ENCODE data around the gene MRTFA.

The MRTFA gene

GRCh38 chr22:40451210-40451609 is 185.3 kb downstream of the MRTFA start:
- H3K27ac ChIP-seq, result no peak overlapping the region
- TF ChIP-seq, protein P1, sequence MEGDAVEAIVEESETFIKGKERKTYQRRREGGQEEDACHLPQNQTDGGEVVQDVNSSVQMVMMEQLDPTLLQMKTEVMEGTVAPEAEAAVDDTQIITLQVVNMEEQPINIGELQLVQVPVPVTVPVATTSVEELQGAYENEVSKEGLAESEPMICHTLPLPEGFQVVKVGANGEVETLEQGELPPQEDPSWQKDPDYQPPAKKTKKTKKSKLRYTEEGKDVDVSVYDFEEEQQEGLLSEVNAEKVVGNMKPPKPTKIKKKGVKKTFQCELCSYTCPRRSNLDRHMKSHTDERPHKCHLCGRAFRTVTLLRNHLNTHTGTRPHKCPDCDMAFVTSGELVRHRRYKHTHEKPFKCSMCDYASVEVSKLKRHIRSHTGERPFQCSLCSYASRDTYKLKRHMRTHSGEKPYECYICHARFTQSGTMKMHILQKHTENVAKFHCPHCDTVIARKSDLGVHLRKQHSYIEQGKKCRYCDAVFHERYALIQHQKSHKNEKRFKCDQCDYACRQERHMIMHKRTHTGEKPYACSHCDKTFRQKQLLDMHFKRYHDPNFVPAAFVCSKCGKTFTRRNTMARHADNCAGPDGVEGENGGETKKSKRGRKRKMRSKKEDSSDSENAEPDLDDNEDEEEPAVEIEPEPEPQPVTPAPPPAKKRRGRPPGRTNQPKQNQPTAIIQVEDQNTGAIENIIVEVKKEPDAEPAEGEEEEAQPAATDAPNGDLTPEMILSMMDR (IDR thresholded peaks at IDR 0.05), result no peak
- no peak for TF ChIP-seq ZFX (IDR thresholded peaks at IDR 0.05; ENCODE audit: borderline replicate concordance)

DNA sequence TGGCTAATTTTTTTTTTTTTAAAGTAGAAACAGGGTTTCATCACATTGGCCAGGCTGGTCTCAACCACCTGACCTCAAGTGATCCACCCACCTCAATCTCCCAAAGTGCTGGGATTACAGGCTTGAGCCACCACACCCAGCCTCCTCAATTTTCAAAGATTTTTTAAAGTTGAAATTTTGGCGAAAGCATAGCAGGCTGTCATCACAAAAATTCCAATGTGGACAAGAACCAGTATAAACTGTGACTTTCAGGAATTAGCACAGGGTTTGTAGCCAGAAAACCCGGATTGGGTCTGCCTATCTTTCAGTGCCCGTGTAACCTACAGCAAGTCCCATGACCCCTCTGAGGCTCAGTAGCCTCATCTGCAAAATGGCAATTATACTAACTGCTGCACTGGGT is 185.9 kb downstream of the MRTFA start:
- TF ChIP-seq, protein P1 (IDR thresholded peaks at IDR 0.05), result no peak
- no peak overlapping the region for H3K27ac ChIP-seq

DNA sequence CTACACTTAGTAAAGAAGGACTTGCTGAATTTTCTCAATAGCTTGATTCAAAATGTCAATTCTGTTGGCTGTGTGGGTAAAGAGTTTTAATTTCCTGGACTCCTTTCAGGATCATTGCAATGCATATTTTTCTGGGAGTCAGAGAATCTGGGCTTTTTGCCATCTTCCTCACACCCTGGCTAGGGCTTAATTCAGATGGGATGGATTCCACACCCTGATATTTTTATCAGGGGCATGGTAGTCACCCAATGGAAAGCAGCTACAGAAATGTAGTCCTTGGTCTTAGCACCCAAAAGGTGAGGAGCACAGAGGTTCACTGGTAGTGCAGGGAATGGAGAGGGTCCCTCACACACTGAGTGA is 186.9 kb downstream of the MRTFA start:
- no peak for TF ChIP-seq ZFX (IDR thresholded peaks at IDR 0.05; ENCODE audit: borderline replicate concordance)
- TF ChIP-seq, protein P1 (IDR thresholded peaks at IDR 0.05), result no peak
- no peak overlapping the region for H3K27ac ChIP-seq

GRCh38 chr22:40446203-40446602 is 190.3 kb downstream of the MRTFA start:
- no peak for TF ChIP-seq ZFX (IDR thresholded peaks at IDR 0.05; ENCODE audit: borderline replicate concordance)
- TF ChIP-seq, protein P1 (IDR thresholded peaks at IDR 0.05), result no peak
- no peak overlapping the region for H3K27ac ChIP-seq

- TF ChIP-seq, protein P1 (IDR thresholded peaks at IDR 0.05), result no peak
- TF ChIP-seq ZFX (IDR thresholded peaks at IDR 0.05; ENCODE audit: borderline replicate concordance), result no peak
- no peak overlapping the region for H3K27ac ChIP-seq
These were observed 192.2 kb downstream of the MRTFA start for GRCh38 chr22:40444178-40444831.

DNA sequence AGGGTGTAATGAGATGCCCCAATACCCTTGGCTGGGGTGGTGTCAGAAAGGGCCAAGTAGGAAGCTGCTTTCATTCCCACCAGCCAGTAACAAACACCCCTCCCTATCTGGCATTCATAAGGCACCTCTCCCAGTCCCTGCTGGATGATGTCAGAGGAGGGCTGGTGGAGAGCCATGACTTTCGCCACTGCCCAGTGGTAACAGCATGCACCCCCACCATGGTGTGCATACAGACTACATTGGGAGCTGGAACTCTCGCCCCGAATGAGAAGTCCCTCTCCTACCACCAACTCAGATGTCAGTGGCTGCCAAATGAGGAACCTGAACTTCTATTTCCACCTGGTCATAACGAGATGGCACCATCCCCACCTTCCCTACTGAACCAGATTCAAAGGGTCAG is 192.8 kb downstream of the MRTFA start:
- no peak overlapping the region for H3K27ac ChIP-seq
- no peak for TF ChIP-seq ZFX (IDR thresholded peaks at IDR 0.05; ENCODE audit: borderline replicate concordance)
- TF ChIP-seq, protein P1 (IDR thresholded peaks at IDR 0.05), result no peak

- TF ChIP-seq ZFX (IDR thresholded peaks at IDR 0.05; ENCODE audit: borderline replicate concordance), result no peak
- TF ChIP-seq, protein P1 (IDR thresholded peaks at IDR 0.05), result no peak
- no peak overlapping the region for H3K27ac ChIP-seq
These were observed 194.6 kb downstream of the MRTFA start for GRCh38 chr22:40441761-40442390.

Data from 22Rv1 (cell line).